ENCODE results near the gene EEF1AKMT1.

DNA sequence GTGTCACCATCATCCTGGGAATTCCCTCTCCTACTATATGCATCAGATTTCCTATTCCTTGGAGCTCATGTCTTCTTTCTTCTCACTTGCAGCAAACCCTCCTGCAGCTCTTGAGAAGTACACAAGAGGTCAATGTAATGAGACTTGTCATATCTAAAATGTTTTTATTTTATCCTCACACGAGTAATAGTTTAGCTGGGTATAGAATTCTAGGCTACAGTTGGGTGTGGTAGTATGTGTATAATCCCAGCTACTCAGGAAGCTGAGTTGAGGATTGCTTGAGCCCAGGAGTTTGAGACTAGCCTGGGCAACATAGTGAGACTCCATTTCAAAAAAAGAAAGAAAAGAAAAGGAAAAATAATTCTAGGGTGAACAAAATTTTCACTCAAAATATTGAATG, 24.4 kb downstream of the EEF1AKMT1 start:
- TF ChIP-seq, protein P1, sequence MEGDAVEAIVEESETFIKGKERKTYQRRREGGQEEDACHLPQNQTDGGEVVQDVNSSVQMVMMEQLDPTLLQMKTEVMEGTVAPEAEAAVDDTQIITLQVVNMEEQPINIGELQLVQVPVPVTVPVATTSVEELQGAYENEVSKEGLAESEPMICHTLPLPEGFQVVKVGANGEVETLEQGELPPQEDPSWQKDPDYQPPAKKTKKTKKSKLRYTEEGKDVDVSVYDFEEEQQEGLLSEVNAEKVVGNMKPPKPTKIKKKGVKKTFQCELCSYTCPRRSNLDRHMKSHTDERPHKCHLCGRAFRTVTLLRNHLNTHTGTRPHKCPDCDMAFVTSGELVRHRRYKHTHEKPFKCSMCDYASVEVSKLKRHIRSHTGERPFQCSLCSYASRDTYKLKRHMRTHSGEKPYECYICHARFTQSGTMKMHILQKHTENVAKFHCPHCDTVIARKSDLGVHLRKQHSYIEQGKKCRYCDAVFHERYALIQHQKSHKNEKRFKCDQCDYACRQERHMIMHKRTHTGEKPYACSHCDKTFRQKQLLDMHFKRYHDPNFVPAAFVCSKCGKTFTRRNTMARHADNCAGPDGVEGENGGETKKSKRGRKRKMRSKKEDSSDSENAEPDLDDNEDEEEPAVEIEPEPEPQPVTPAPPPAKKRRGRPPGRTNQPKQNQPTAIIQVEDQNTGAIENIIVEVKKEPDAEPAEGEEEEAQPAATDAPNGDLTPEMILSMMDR (IDR thresholded peaks at IDR 0.05; ENCODE audit: poor library complexity, severe bottlenecking) = no peak
- TF ChIP-seq EP300 (conservative IDR thresholded peaks at IDR 0.05; ENCODE audit: poor library complexity, severe bottlenecking) (no peak), POLR2AphosphoS5 (IDR thresholded peaks at IDR 0.05) (no peak), RAD21 (conservative IDR thresholded peaks at IDR 0.05) (no peak), EZH2 (IDR thresholded peaks at IDR 0.05; ENCODE audit: borderline replicate concordance, insufficient read depth, low read length, poor library complexity, severe bottlenecking) (no peak), TAF1 (IDR thresholded peaks at IDR 0.05; ENCODE audit: low read depth) (no peak), MXI1 (conservative IDR thresholded peaks at IDR 0.05; ENCODE audit: poor library complexity, severe bottlenecking) (no peak), SMC3 (conservative IDR thresholded peaks at IDR 0.05; ENCODE audit: poor library complexity) (no peak)
